ENCODE results near the gene STXBP6.

DNA sequence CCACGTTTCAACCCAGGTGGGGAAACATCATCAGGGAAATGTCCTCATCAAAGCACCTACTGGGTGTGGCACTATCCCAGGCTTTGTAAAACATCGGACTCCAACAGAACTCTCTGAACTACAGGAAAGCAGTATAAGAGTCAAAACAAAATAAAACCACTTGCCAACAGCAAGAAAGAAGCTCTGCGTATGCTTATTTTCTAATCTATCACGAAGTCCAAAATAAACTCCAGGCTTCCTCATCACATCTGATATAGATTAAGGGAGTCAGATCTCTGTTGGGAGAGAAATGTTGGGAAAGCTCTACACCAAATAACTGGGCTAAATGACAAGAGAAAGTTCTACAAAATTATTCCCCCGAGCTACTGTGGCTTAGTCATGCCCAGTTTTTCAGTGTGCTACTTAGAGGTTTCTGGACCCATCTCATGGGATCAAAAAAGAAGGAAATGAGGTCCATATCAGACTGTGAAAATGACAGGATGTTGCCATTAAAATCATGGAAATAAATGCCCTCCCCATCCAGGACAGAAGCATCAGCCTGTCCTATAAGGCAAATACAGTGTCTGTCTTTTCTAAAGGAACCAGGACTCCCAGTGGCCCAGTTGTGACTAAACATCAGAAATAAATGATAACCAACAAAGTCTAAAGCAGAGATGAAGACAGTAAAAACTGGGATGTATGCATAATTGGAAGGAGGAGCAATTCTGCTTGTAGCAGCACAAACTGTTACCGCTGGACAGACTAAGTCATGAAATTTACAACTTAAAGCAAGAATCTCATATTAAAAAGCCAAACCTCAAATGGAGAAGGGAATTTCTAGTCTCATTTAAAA is 149.5 kb downstream of the STXBP6 start:
- TF ChIP-seq POLR2A (IDR thresholded peaks at IDR 0.05) (no peak), EP300 (IDR thresholded peaks at IDR 0.05) (no peak), POLR2AphosphoS5 (IDR thresholded peaks at IDR 0.05) (peak in 1 of 3 donors; percentile 23)
- TF ChIP-seq, protein P1, sequence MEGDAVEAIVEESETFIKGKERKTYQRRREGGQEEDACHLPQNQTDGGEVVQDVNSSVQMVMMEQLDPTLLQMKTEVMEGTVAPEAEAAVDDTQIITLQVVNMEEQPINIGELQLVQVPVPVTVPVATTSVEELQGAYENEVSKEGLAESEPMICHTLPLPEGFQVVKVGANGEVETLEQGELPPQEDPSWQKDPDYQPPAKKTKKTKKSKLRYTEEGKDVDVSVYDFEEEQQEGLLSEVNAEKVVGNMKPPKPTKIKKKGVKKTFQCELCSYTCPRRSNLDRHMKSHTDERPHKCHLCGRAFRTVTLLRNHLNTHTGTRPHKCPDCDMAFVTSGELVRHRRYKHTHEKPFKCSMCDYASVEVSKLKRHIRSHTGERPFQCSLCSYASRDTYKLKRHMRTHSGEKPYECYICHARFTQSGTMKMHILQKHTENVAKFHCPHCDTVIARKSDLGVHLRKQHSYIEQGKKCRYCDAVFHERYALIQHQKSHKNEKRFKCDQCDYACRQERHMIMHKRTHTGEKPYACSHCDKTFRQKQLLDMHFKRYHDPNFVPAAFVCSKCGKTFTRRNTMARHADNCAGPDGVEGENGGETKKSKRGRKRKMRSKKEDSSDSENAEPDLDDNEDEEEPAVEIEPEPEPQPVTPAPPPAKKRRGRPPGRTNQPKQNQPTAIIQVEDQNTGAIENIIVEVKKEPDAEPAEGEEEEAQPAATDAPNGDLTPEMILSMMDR (IDR thresholded peaks at IDR 0.05), result no peak

Measured in suprapubic skin (tissue), 4 donors.